DND-41 (cell line): Measurements from ENCODE around the gene AMDHD1.

Experiments used
- CTCF ChIP-seq: IDR thresholded peaks from 2 replicates; pipeline ENCODE4 v1.5.1; 2012; ENCODE audit warnings: borderline replicate concordance, low read length, moderate library complexity, mild to moderate bottlenecking; ENCODE audit not compliant: poor library complexity, severe bottlenecking; ENCODE audit errors: extremely low read depth
- EZH2 ChIP-seq: IDR thresholded peaks from 3 replicates; pipeline ENCODE4 v1.6.1; 2012; ENCODE audit warnings: borderline replicate concordance, low read depth, mild to moderate bottlenecking, moderate library complexity, low read length, inconsistent platforms; ENCODE audit not compliant: severe bottlenecking

- TF ChIP-seq CTCF (no peak), EZH2 (no peak)
Measured at GRCh38 chr12:95951515-95951914, 8.4 kb downstream of the AMDHD1 start.
